Neutrophil (primary cell): ENCODE results near the gene CTNS.

Experiments
- H3K27ac ChIP-seq: fragments of 200-600 bp; sonication (generic); 2 replicates; pipeline ENCODE4 v1.5.1; 2016; ENCODE audit warnings: mild to moderate bottlenecking, moderate library complexity
- H3K27me3 ChIP-seq: fragments of 200-600 bp; sonication (generic); 2 replicates; pipeline ENCODE4 v1.6.0; 2016; ENCODE audit warnings: mild to moderate bottlenecking
- H3K36me3 ChIP-seq: fragments of 200-600 bp; sonication (generic); 2 replicates; pipeline ENCODE4 v1.5.1; 2017
- H3K4me1 ChIP-seq, 2 experiments: fragments of 200-600 bp in 1 of 2; sonication (generic) in 1 of 2; 1 replicate in 1 of 2; 2 replicates in 1 of 2; pipeline versions ENCODE4 v1.5.1 to v1.6.1; 2013 to 2016; ENCODE audit warnings: low read depth in 1 of 2, low read length in 1 of 2, mild to moderate bottlenecking in 1 of 2, moderate library complexity in 1 of 2; ENCODE audit not compliant: control insufficient read depth in 1 of 2, insufficient read depth in 1 of 2
- H3K4me3 ChIP-seq, 2 experiments: fragments of 200-600 bp in 1 of 2; sonication (generic) in 1 of 2; 1 replicate in 1 of 2; 2 replicates in 1 of 2; pipeline ENCODE4 v1.5.1; 2013 to 2016; ENCODE audit warnings: low read depth in 1 of 2, low read length in 1 of 2, mild to moderate bottlenecking in 1 of 2, moderate library complexity in 1 of 2
- H3K9me3 ChIP-seq: fragments of 200-600 bp; sonication (generic); 2 replicates; pipeline ENCODE4 v1.5.1; 2016
- CTCF ChIP-seq: fragments of 200-600 bp; sonication (generic); IDR thresholded peaks from 2 replicates; pipeline ENCODE4 v1.5.1; 2016; ENCODE audit warnings: antibody characterized with exemption

CTNS gene

GRCh38 chr17:3636154-3636907, at the start of gene CTNS, which contains the start of gene SHPK:
Gene CTNS (plus strand): TSS chr17:3636760. CDS start chr17:3640207, 3,447 bp downstream.
Gene SHPK (minus strand): TSS chr17:3636250. CDS start chr17:3636219, 31 bp downstream.
- H3K36me3 ChIP-seq: peaks cover 5% of the 10 kb centered on the region
- peak within 1 kb of the TSS; percentile 89 to 94 for H3K4me3 ChIP-seq
- H3K9me3 ChIP-seq: no peaks in the 10 kb centered on the region
- no peaks in the 10 kb centered on the region for H3K27me3 ChIP-seq
- peaks cover 31 to 35% of the 10 kb centered on the region in 2 experiments for H3K4me1 ChIP-seq
- no peak for TF ChIP-seq CTCF
- H3K27ac ChIP-seq: peak within 1 kb of the TSS; percentile 90

GRCh38 chr17:3589784-3590183, 46.8 kb upstream of the CTNS start:
- TF ChIP-seq CTCF: no peak
- no peaks in the 10 kb centered on the region for H3K27me3 ChIP-seq
- no peak overlapping the region for H3K4me3 ChIP-seq
- peaks cover 50% of the 10 kb centered on the region for H3K36me3 ChIP-seq
- H3K4me1 ChIP-seq: no peaks in the 10 kb centered on the region
- no peak overlapping the region for H3K27ac ChIP-seq
- no peaks in the 10 kb centered on the region for H3K9me3 ChIP-seq

GRCh38 chr17:3590231-3590630, 46.3 kb upstream of the CTNS start:
- no peaks in the 10 kb centered on the region for H3K27me3 ChIP-seq
- peaks cover 50% of the 10 kb centered on the region for H3K36me3 ChIP-seq
- no peak for TF ChIP-seq CTCF
- no peaks in the 10 kb centered on the region for H3K4me1 ChIP-seq
- no peak overlapping the region for H3K27ac ChIP-seq
- no peaks in the 10 kb centered on the region for H3K9me3 ChIP-seq
- H3K4me3 ChIP-seq: no peak overlapping the region

GRCh38 chr17:3590768-3591167, 45.8 kb upstream of the CTNS start:
- Histone ChIP-seq H3K27ac (no peak overlapping the region), H3K36me3 (peaks cover 45% of the 10 kb centered on the region), H3K9me3 (no peaks in the 10 kb centered on the region), H3K27me3 (no peaks in the 10 kb centered on the region), H3K4me3 (no peak overlapping the region), H3K4me1 (no peaks in the 10 kb centered on the region)
- TF ChIP-seq CTCF: no peak

- no peaks in the 10 kb centered on the region for H3K27me3 ChIP-seq
- H3K4me3 ChIP-seq: no peak overlapping the region
- H3K4me1 ChIP-seq: no peaks in the 10 kb centered on the region
- no peak overlapping the region for H3K27ac ChIP-seq
- peaks cover 41% of the 10 kb centered on the region for H3K36me3 ChIP-seq
- H3K9me3 ChIP-seq: no peaks in the 10 kb centered on the region
- no peak for TF ChIP-seq CTCF
Observed at GRCh38 chr17:3592216-3592860, 44.2 kb upstream of the CTNS start.
